AG09309 (cell line): ENCODE results near the gene ACOX2.

ENCODE experiments used
- DNase-seq: peaks from one replicate; pipeline ENCODE4 v3.0.0-alpha.2; 2010; ENCODE audit warnings: low read depth
- H3K4me3 ChIP-seq: 2 replicates; pipeline ENCODE4 v1.5.1; 2011; ENCODE audit warnings: mild to moderate bottlenecking, low read depth, low read length, moderate library complexity; ENCODE audit not compliant: control insufficient read depth
- CTCF ChIP-seq: IDR thresholded peaks from 2 replicates; pipeline ENCODE4 v1.5.1; 2011; ENCODE audit warnings: mild to moderate bottlenecking, low read depth, low read length, inconsistent platforms; ENCODE audit not compliant: insufficient read depth, control insufficient read depth; ENCODE audit errors: missing control alignments

Gene ACOX2

DNA sequence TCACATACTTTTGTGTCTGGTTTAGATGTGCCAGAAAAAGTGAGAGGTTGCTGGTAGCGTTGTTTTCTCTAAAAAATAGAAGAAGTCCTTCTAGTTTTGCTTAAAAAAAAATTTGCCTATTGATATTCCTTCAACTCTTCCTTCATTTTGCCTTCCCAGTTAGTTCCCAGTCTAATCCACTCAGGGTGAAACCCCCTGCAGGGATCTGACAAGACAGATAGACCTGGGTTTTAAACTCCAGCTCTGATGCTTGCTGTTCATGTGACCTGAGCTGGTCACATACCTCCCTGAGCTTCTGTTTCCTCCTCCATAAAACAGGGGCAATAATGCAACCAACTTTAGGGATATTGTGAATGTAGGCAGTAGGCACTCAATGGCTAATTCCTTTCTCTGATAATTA, 63.7 kb downstream of the ACOX2 start:
- DNase-seq: no peak

GRCh38 chr3:58471025-58471887, 65.7 kb downstream of the ACOX2 start:
- peak; percentile 74 for DNase-seq
- H3K4me3 ChIP-seq: no peak overlapping the region
- no peak for TF ChIP-seq CTCF

More for the DNA sequence above, 63.7 kb downstream of the ACOX2 start:
- no peak overlapping the region for H3K4me3 ChIP-seq
- no peak for TF ChIP-seq CTCF

GRCh38 chr3:58470363-58471024, 66.5 kb downstream of the ACOX2 start:
- no peak for DNase-seq
- H3K4me3 ChIP-seq: no peak overlapping the region
- no peak for TF ChIP-seq CTCF

DNA sequence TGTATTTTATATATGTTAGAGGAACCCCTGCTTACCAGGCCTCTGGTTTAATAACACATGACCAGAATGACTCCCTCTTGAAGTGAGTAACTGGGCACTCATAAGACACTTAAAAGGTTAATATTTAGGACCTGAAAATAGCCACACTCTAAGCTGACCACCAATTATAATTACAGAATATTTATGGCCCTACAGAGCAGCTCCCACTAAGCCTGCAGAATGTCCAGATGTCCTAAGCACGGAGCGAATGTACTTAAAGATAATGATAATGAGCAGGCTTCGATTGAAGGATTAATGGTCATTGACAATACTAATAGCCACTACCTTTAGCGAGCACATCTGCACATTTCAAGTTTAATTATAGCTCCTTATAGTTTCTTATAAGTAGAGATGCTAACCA, 67.9 kb downstream of the ACOX2 start:
- no peak for DNase-seq
- TF ChIP-seq CTCF: no peak
- no peak overlapping the region for H3K4me3 ChIP-seq

GRCh38 chr3:58466899-58467563, 70.0 kb downstream of the ACOX2 start:
- no peak for TF ChIP-seq CTCF
- DNase-seq: no peak
- no peak overlapping the region for H3K4me3 ChIP-seq

- no peak for TF ChIP-seq CTCF
- H3K4me3 ChIP-seq: no peak overlapping the region
- DNase-seq: no peak
Observed at GRCh38 chr3:58464866-58465265, 72.1 kb downstream of the ACOX2 start.
